Small intestine (tissue), 7 donors: ENCODE results near the gene ZNF512B. TPM values are rescaled to one million over a fixed set of nuclear protein-coding genes. Genes with fewer than 3 reads are reported as not detected.

Experiments used
- DNase-seq, 2 donors: peaks; one replicate each; pipeline versions ENCODE4 v3.0.0 to v3.0.0-alpha.2; 2013
- FAIRE-seq: peaks from 2 replicates; lab custom pipeline; 2012; peaks lifted over from hg19 to GRCh38; lab: Jason Lieb, UNC
- H3K27ac ChIP-seq, 3 donors: one replicate each; pipeline ENCODE4 v1.5.1; 2013; ENCODE audit warnings: low read length in 2 of 3, mild to moderate bottlenecking in 2 of 3, control low read depth in 1 of 3, inconsistent platforms in 1 of 3, low read depth in 1 of 3, moderate library complexity in 1 of 3
- H3K27me3 ChIP-seq, 3 donors: one replicate each; pipeline ENCODE4 v1.6.1; 2013; ENCODE audit warnings: low read length in 3 of 3, inconsistent platforms in 1 of 3; ENCODE audit not compliant: control insufficient read depth in 3 of 3, insufficient read depth in 3 of 3
- H3K36me3 ChIP-seq, 3 donors: one replicate each; pipeline ENCODE4 v1.6.1; 2013; ENCODE audit warnings: low read length in 3 of 3, inconsistent platforms in 1 of 3, low read depth in 1 of 3, mild to moderate bottlenecking in 1 of 3, moderate library complexity in 1 of 3; ENCODE audit not compliant: control insufficient read depth in 3 of 3, insufficient read depth in 2 of 3
- H3K4me1 ChIP-seq, 3 donors: one replicate each; pipeline ENCODE4 v1.6.1; 2013; ENCODE audit warnings: low read length in 2 of 3, inconsistent platforms in 1 of 3, low read depth in 1 of 3, mild to moderate bottlenecking in 1 of 3, moderate library complexity in 1 of 3; ENCODE audit not compliant: control insufficient read depth in 3 of 3, insufficient read depth in 2 of 3
- H3K4me3 ChIP-seq, 3 donors: one replicate each; pipeline ENCODE4 v1.5.1; 2013; ENCODE audit warnings: low read length in 3 of 3, control low read depth in 1 of 3, inconsistent platforms in 1 of 3, low read depth in 1 of 3, mild to moderate bottlenecking in 1 of 3, moderate library complexity in 1 of 3
- H3K9me3 ChIP-seq, 2 donors: one replicate each; pipeline ENCODE4 v1.6.1; 2013; ENCODE audit warnings: low read depth in 1 of 2, low read length in 1 of 2; ENCODE audit not compliant: control insufficient read depth in 2 of 2, insufficient read depth in 1 of 2
- WGBS, 3 donors: extraction: QIAGEN DNeasy Blood & Tissue Kit; methylation state at CpG; one replicate each; pipeline ENCODE4 v1.1.7; 2013; 5-methylcytosine and 5-hydroxymethylcytosine counted together
- polyA plus RNA-seq, 4 donors: library from polyadenylated mRNA; stranded (reverse) in 3 of 4; unstranded in 1 of 4; fragments of 200-250 nt in 3 of 4; fragments of 120-200 nt in 1 of 4; gene quantifications; one replicate each; pipeline versions ENCODE4 v1.2.1 to v1.2.3, GENCODE V29; 2013
- donor health status: healthy with polysubstance abuse.
- donor health status: control.
- donor health status: control.
- donor health status: Bipolar disorder and iron deficiency.
- donor health status: healthy.

ZNF512B gene
- polyA plus RNA-seq, 4 donors: 2.5 to 5.0 (median 3.6) TPM

GRCh38 chr20:64006490-64006889 lies 36.8 kb upstream of the ZNF512B start:
- FAIRE-seq: no peak
- peaks cover 7 to 85% (median 32%) of the 10 kb centered on the region in 3 donors for H3K36me3 ChIP-seq
- WGBS, 3 donors: 82 to 95% (median 94%) methylated on average over 10 of the region's 10 CpGs
- no peak overlapping the region for H3K27ac ChIP-seq
- H3K4me1 ChIP-seq: no peaks in the 10 kb centered on the region
- DNase-seq: no peak
- no peaks in the 10 kb centered on the region for H3K27me3 ChIP-seq
- H3K9me3 ChIP-seq: peaks cover 0 to 13% of the 10 kb centered on the region in 2 donors
- no peak overlapping the region for H3K4me3 ChIP-seq

DNA sequence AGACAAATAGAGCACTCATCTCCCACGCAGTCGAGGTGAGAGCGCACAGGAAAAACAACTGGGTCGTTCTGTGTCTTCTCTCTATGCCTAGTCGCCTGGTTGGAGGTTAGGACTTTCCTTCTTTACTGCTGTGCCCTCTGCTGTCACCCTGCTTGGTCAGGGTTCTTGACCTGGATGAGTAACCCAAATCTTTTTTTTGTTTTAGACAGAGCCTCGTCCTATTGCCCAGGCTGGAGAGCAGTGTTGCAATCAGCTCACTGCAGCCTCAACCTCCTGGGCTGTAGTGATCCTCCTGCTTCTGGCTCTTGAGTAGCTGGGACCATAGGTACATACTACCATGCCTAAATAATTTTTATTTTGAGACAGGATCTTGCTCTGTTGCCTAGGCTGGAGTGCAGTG lies 35.7 kb upstream of the ZNF512B start:
- Histone ChIP-seq H3K27ac (no peak overlapping the region), H3K27me3 (no peaks in the 10 kb centered on the region), H3K4me1 (no peaks in the 10 kb centered on the region), H3K36me3 (peaks cover 13 to 84% (median 34%) of the 10 kb centered on the region in 3 donors), H3K4me3 (no peak overlapping the region), H3K9me3 (peaks cover 0 to 10% of the 10 kb centered on the region in 2 donors)
- FAIRE-seq (no peak), DNase-seq (no peak)
- WGBS, 3 donors: 79 to 88% (median 84%) methylated on average over 6 of the region's 6 CpGs

GRCh38 chr20:64003960-64004725 lies 34.4 kb upstream of the ZNF512B start:
- Histone ChIP-seq H3K36me3 (peaks cover 20 to 85% (median 30%) of the 10 kb centered on the region in 3 donors), H3K4me1 (no peaks in the 10 kb centered on the region), H3K9me3 (peaks cover 0 to 10% of the 10 kb centered on the region in 2 donors), H3K27ac (no peak overlapping the region), H3K27me3 (no peaks in the 10 kb centered on the region), H3K4me3 (no peak overlapping the region)
- DNase-seq: no peak
- WGBS, 3 donors: 83 to 90% (median 87%) methylated on average over 7 of the region's 7 CpGs
- no peak for FAIRE-seq

DNA sequence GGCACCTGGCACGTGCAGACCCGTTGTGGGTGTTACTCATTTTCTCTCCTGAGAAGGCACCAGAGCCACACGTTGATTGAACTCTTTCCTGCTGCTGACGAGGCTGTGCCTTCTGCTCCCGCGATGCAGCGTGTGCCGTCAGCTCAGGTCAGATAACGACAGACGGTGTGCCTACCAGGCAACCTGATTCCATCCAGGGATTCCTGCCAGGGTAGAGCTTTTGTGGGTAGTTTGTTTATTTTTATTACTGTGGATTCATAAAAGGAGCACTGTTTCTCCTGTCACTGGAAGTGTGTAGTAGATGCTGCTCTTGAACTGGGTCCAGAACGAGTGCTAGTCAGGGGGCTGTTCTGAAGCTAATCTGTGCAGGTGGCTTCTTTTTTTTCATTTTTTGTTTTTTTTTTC lies 31.9 kb upstream of the ZNF512B start:
- H3K9me3 ChIP-seq: no peaks in the 10 kb centered on the region
- peaks cover 22 to 84% (median 28%) of the 10 kb centered on the region in 3 donors for H3K36me3 ChIP-seq
- DNase-seq (no peak), FAIRE-seq (no peak)
- WGBS, 3 donors: 76 to 82% (median 78%) methylated on average over 11 of the region's 11 CpGs
- no peaks in the 10 kb centered on the region for H3K4me1 ChIP-seq
- no peak overlapping the region for H3K4me3 ChIP-seq
- H3K27ac ChIP-seq: no peak overlapping the region
- no peaks in the 10 kb centered on the region for H3K27me3 ChIP-seq

DNA sequence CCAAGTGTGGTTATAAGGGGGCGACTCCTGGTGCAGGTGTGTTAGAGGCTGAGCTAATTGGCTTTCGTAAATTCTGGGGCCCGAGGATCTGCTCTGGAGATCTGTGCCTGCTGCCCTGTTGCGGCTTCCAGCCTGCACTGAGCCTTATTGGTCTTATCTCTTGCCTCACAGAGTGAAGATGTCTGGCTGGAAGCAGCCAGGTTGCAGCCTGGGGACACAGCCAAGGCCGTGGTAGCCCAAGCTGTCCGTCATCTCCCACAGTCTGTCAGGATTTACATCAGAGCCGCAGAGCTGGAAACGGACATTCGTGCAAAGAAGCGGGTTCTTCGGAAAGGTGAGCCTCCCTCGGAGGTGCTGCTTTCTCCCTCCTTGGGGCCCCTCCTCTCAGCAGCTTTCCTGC lies 31.2 kb upstream of the ZNF512B start:
- DNase-seq: no peak
- Histone ChIP-seq H3K4me3 (no peak overlapping the region), H3K27ac (no peak overlapping the region), H3K4me1 (no peaks in the 10 kb centered on the region), H3K27me3 (no peaks in the 10 kb centered on the region), H3K9me3 (no peaks in the 10 kb centered on the region), H3K36me3 (peaks cover 27 to 85% (median 30%) of the 10 kb centered on the region in 3 donors)
- no peak for FAIRE-seq
- WGBS, 3 donors: 95 to 98% (median 95%) methylated on average over 12 of the region's 12 CpGs

GRCh38 chr20:63982937-63983336 lies 13.2 kb upstream of the ZNF512B start:
- DNase-seq (no peak), FAIRE-seq (no peak)
- Histone ChIP-seq H3K36me3 (peaks cover 5 to 36% (median 6%) of the 10 kb centered on the region in 3 donors), H3K4me1 (peaks cover 2 to 21% (median 10%) of the 10 kb centered on the region in 3 donors), H3K27ac (no peak overlapping the region), H3K4me3 (no peak overlapping the region), H3K9me3 (no peaks in the 10 kb centered on the region), H3K27me3 (no peaks in the 10 kb centered on the region)
- WGBS, 3 donors: 91 to 94% (median 94%) methylated on average over 14 of the region's 14 CpGs

DNA sequence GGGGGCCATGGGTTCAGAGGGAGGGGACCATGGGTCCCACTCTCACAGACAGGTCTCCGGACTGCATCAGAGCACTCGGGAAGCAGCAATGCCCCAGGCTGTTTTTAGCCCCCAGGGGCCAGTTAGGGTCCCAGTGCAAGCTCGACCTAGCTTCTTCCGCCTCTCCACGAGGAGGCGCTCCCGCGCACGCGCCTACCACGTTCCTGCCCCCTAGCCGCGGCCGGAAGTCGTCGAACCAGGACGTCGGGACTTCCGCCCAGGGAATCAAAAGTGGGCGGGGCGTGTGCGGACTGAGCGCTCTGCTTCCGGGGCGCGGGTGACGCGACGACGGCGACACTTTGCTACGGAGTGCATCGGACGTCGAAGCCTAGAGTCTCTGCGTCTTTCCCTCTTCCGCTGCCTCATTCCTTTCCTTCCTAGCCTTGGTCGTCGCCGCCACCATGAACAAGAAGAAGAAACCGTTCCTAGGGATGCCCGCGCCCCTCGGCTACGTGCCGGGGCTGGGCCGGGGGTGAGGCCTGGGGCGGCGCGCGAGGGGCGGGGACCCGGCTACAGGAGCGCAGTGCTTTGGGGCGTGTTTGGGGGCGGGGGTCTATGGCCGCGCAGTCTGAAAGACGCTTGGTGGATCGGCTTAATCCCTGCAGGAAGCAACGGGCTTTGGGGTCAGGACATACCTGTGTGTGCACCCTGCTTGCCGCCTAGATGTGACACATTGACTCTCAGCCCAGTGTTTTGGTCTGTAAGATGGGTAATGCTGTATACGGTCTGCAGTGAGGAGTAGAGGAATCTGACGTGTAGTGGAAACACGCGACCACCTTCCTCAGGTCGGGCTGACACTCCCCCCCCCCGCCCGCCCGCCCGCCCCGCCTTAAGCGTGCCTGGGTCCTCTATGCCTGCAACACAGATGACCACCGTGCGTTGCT lies 11.3 kb upstream of the ZNF512B start, which contains the start of gene PRPF6:
Gene PRPF6 (plus strand): TSS at position 327 of the 923 bp plus-strand sequence. CDS start 114 bp downstream, at position 441.
- Histone ChIP-seq H3K4me3 (peak within 1 kb of the TSS; percentile 75 to 87 (median 79)), H3K27me3 (no peaks in the 10 kb centered on the region), H3K27ac (peak within 1 kb of the TSS; percentile 69 to 91 (median 84)), H3K36me3 (peaks cover 5 to 28% (median 6%) of the 10 kb centered on the region in 3 donors), H3K9me3 (no peaks in the 10 kb centered on the region), H3K4me1 (peaks cover 2 to 21% (median 10%) of the 10 kb centered on the region in 3 donors)
- FAIRE-seq: no peak
- DNase-seq: peak; percentile 97 to 98
- WGBS, 3 donors: 1% methylated on average over 69 to 75 of the region's 75 CpGs

DNA sequence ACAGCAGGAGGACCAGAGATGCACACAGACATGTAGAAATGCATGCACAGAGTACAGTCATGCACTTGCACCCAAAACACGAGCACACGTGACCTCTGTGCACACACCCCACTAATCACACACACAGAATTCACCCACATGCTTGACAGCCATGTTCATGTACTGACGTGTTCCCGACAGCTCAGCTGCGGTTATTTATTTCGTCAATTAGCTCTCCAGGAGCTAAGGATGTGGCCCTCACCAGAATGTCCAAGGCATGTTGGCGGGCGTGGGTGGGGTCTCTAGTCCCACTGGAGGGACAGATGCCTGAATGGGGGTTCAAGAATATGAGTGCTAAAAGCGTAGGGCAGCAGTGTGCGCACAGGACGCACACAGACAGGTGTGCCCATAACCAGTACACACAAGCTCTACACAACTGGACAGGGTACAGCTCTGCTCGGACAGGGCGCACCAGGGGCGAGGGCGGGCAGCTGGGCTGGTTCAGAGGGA lies 10.6 kb upstream of the ZNF512B start:
- FAIRE-seq (no peak), DNase-seq (no peak)
- peaks cover 2 to 21% (median 10%) of the 10 kb centered on the region in 3 donors for H3K4me1 ChIP-seq
- no peaks in the 10 kb centered on the region for H3K27me3 ChIP-seq
- 65 to 79% (median 71%) methylated on average over 15 of the region's 15 CpGs for WGBS, 3 donors
- H3K4me3 ChIP-seq: peak overlapping the region in 1 of 3 donors; percentile 87
- H3K27ac ChIP-seq: peak overlapping the region in 2 of 3 donors; percentile 66 to 69
- H3K36me3 ChIP-seq: peaks cover 3 to 28% (median 5%) of the 10 kb centered on the region in 3 donors
- H3K9me3 ChIP-seq: no peaks in the 10 kb centered on the region
